HL-60 (cell line): ENCODE measurements around the gene NUP62CL.

Experiments
- DNase-seq, 2 experiments: peaks; one replicate each; pipeline ENCODE4 v3.0.0-alpha.2; 2010 to 2020; ENCODE audit warnings: low read depth in 1 of 2, low spot score in 1 of 2
- H3K27ac ChIP-seq: fragments of 250-450 bp; sonication (Bioruptor Pico); replicated peaks from 2 replicates; pipeline ENCODE4 v1.5.1; 2020; ENCODE audit warnings: mild to moderate bottlenecking, moderate library complexity
- H3K27me3 ChIP-seq: fragments of 250-450 bp; sonication (Bioruptor Pico); 2 replicates; pipeline ENCODE4 v1.5.1; 2021; ENCODE audit warnings: mild to moderate bottlenecking, moderate library complexity; ENCODE audit not compliant: insufficient read depth, poor library complexity, severe bottlenecking
- H3K4me3 ChIP-seq: replicated peaks from 2 replicates; pipeline ENCODE4 v1.5.1; 2011; ENCODE audit warnings: mild to moderate bottlenecking, control low read depth, low read length; ENCODE audit not compliant: insufficient read depth
- GABPA ChIP-seq: IDR thresholded peaks from 2 replicates; pipeline ENCODE4 v1.6.1; 2012; ENCODE audit warnings: low read depth
- POLR2AphosphoS5 ChIP-seq: IDR thresholded peaks from 2 replicates; pipeline ENCODE4 v1.6.1; 2012; ENCODE audit warnings: low read depth
- SPI1 ChIP-seq: IDR thresholded peaks from 2 replicates; pipeline ENCODE4 v1.6.1; 2012; ENCODE audit warnings: low read depth, mild to moderate bottlenecking, borderline replicate concordance
- TF ChIP-seq, protein P1 (sequence below): IDR thresholded peaks from one replicate; pipeline ENCODE4 v1.5.1; 2011; ENCODE audit warnings: low read length, control low read depth, inconsistent platforms; ENCODE audit not compliant: insufficient read depth
- TF ChIP-seq, protein P2 (sequence below): IDR thresholded peaks from 2 replicates; pipeline ENCODE4 v1.6.1; 2012; ENCODE audit warnings: low read depth; ENCODE audit not compliant: insufficient replicate concordance

The NUP62CL gene

DNA sequence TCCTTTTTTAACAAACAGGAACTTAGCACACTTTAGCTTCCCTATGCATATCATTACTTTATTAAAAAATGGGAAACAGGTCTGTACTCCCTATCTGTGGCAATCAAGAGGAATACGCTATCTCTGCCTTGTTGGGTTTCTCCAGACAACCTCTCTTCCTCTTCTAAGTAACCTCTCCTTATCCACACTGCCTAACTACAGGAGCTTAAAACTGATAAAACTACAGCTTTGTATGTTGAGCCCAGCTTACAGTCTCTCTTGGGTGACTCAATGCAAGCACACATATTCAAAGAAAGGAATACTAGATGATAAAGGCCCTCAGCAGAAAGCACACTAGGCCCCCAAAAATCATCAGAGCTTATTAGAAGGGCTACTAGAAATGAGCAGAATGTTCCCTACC lies 8.9 kb downstream of the NUP62CL start:
- no peak for DNase-seq
- TF ChIP-seq, protein P1, sequence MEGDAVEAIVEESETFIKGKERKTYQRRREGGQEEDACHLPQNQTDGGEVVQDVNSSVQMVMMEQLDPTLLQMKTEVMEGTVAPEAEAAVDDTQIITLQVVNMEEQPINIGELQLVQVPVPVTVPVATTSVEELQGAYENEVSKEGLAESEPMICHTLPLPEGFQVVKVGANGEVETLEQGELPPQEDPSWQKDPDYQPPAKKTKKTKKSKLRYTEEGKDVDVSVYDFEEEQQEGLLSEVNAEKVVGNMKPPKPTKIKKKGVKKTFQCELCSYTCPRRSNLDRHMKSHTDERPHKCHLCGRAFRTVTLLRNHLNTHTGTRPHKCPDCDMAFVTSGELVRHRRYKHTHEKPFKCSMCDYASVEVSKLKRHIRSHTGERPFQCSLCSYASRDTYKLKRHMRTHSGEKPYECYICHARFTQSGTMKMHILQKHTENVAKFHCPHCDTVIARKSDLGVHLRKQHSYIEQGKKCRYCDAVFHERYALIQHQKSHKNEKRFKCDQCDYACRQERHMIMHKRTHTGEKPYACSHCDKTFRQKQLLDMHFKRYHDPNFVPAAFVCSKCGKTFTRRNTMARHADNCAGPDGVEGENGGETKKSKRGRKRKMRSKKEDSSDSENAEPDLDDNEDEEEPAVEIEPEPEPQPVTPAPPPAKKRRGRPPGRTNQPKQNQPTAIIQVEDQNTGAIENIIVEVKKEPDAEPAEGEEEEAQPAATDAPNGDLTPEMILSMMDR = no peak
- TF ChIP-seq SPI1 = no peak
- TF ChIP-seq, protein P2, sequence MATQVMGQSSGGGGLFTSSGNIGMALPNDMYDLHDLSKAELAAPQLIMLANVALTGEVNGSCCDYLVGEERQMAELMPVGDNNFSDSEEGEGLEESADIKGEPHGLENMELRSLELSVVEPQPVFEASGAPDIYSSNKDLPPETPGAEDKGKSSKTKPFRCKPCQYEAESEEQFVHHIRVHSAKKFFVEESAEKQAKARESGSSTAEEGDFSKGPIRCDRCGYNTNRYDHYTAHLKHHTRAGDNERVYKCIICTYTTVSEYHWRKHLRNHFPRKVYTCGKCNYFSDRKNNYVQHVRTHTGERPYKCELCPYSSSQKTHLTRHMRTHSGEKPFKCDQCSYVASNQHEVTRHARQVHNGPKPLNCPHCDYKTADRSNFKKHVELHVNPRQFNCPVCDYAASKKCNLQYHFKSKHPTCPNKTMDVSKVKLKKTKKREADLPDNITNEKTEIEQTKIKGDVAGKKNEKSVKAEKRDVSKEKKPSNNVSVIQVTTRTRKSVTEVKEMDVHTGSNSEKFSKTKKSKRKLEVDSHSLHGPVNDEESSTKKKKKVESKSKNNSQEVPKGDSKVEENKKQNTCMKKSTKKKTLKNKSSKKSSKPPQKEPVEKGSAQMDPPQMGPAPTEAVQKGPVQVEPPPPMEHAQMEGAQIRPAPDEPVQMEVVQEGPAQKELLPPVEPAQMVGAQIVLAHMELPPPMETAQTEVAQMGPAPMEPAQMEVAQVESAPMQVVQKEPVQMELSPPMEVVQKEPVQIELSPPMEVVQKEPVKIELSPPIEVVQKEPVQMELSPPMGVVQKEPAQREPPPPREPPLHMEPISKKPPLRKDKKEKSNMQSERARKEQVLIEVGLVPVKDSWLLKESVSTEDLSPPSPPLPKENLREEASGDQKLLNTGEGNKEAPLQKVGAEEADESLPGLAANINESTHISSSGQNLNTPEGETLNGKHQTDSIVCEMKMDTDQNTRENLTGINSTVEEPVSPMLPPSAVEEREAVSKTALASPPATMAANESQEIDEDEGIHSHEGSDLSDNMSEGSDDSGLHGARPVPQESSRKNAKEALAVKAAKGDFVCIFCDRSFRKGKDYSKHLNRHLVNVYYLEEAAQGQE = no peak
- no peak for TF ChIP-seq GABPA
- no peak for TF ChIP-seq POLR2AphosphoS5
- Histone ChIP-seq H3K27me3 (no peaks in the 10 kb centered on the region), H3K27ac (no peak overlapping the region), H3K4me3 (no peak overlapping the region)

- Histone ChIP-seq H3K27ac (no peak overlapping the region), H3K27me3 (no peaks in the 10 kb centered on the region)
- TF ChIP-seq, protein P2 = no peak
- TF ChIP-seq SPI1 (no peak), GABPA (no peak), POLR2AphosphoS5 (no peak)
- TF ChIP-seq, protein P1 = no peak
Observed at GRCh38 chrX:107171369-107172102, 34.7 kb downstream of the NUP62CL start.

GRCh38 chrX:107168712-107169111 lies 37.5 kb downstream of the NUP62CL start:
- Histone ChIP-seq H3K27me3 (no peaks in the 10 kb centered on the region), H3K27ac (no peak overlapping the region), H3K4me3 (no peak overlapping the region)
- no peak for DNase-seq
- TF ChIP-seq GABPA (no peak), POLR2AphosphoS5 (no peak)
- TF ChIP-seq, protein P2 = no peak

More at GRCh38 chrX:107171369-107172102, 34.7 kb downstream of the NUP62CL start:
- H3K4me3 ChIP-seq = no peak overlapping the region
- DNase-seq = no peak
